Ovary (tissue), 9 donors: Measurements from ENCODE around the gene PPP1R2. TPM values are rescaled to one million over a fixed set of nuclear protein-coding genes. Genes with fewer than 3 reads are reported as not detected.

Experiments
- DNase-seq, 5 donors: peaks; one replicate each; pipeline ENCODE4 v3.0.0-alpha.2; 2019 to 2020
- H3K27ac ChIP-seq, 2 donors: fragments of 200-600 bp; one replicate each; pipeline versions ENCODE4 v1.5.1 to v1.8.0; 2019 to 2022
- H3K27me3 ChIP-seq: fragments of 200-600 bp; one replicate; pipeline ENCODE4 v1.8.0; 2022
- H3K36me3 ChIP-seq: fragments of 200-600 bp; sonication (generic); one replicate; pipeline ENCODE4 v1.5.1; 2019
- H3K4me1 ChIP-seq: one replicate; pipeline ENCODE4 v1.8.1; 2013; ENCODE audit warnings: mild to moderate bottlenecking, moderate library complexity; ENCODE audit not compliant: insufficient read depth
- H3K4me3 ChIP-seq: fragments of 200-600 bp; sonication (generic); one replicate; pipeline ENCODE4 v1.5.1; 2017
- H3K9me3 ChIP-seq, 2 donors: fragments of 200-600 bp in 1 of 2; sonication (generic) in 1 of 2; one replicate each; pipeline versions ENCODE4 v1.5.1 to v1.8.1; 2013 to 2019; ENCODE audit warnings: mild to moderate bottlenecking in 1 of 2, moderate library complexity in 1 of 2
- EP300 ChIP-seq: sonication (generic); formaldehyde crosslinking; IDR thresholded peaks from one replicate; pipeline ENCODE4 v1.6.1; 2017; ENCODE audit warnings: antibody characterized with exemption
- POLR2A ChIP-seq: fragments of 450-650 bp; IDR thresholded peaks from one replicate; pipeline ENCODE4 v1.6.1; 2017; ENCODE audit warnings: antibody characterized with exemption, mild to moderate bottlenecking, moderate library complexity
- WGBS, 3 donors: extraction: QIAGEN DNeasy Blood & Tissue Kit in 1 of 3; methylation state at CpG; one replicate each; pipeline versions ENCODE4 v1.1.5 to v1.1.7; 2013 to 2017; 5-methylcytosine and 5-hydroxymethylcytosine counted together
- intact Hi-C, 4 donors: fragments of 100-400 bp; cut with DNase I; formaldehyde crosslinking; loops; one replicate each; pipeline versions ENCODE4 v1.11.0 to v1.15.1; 2022 to 2023
- polyA plus RNA-seq, 2 donors: library from polyadenylated mRNA; stranded (reverse); fragments of 200-250 nt in 1 of 2; fragments of 350-450 nt in 1 of 2; fragmentation: Illumina TruSeq in 1 of 2; extraction: RNeasy Lipid Tissue Mini Kit (QIAGEN cat#74804) in 1 of 2; gene quantifications; one replicate each; pipeline ENCODE4 v1.2.3, GENCODE V29; 2013 to 2014
- total RNA-seq, 7 donors: library from RNA; depleted of rRNA in 2 of 7; stranded (reverse); fragments of >200 nt in 2 of 7; fragmentation: NEBNext Ultra II Directional in 3 of 7; extraction: Animal tissue kit (Norgen Biotek cat#: 25700) in 3 of 7; gene quantifications; one replicate each; pipeline versions ENCODE4 v1.1.0 to v1.2.4, GENCODE V29; 2016 to 2023
- TF ChIP-seq, protein P1 (sequence below), 3 donors: fragments of 450-650 bp in 2 of 3; fragments of 200-600 bp in 1 of 3; IDR thresholded peaks; one replicate each; pipeline versions ENCODE4 v1.5.1 to v1.8.0; 2016 to 2022; ENCODE audit warnings: antibody characterized with exemption in 3 of 3, mild to moderate bottlenecking in 1 of 3
- donor health status: DM: no; HTN: no; CAD: no; lungs with moderate emphysema.
- donor health status: DM: no; HTN: no; CAD: no.
- donor health status: Bipolar disorder and iron deficiency.
- donor health status: DM: yes; HTN: yes; CAD: no.
- donor health status: DM: no; HTN: no; CAD: no.
- donor health status: DM: yes; HTN: yes; CAD: no.

The PPP1R2 gene
- total and polyA plus RNA-seq, 9 donors: 22.5 to 50.2 (median 40.6) TPM

DNA sequence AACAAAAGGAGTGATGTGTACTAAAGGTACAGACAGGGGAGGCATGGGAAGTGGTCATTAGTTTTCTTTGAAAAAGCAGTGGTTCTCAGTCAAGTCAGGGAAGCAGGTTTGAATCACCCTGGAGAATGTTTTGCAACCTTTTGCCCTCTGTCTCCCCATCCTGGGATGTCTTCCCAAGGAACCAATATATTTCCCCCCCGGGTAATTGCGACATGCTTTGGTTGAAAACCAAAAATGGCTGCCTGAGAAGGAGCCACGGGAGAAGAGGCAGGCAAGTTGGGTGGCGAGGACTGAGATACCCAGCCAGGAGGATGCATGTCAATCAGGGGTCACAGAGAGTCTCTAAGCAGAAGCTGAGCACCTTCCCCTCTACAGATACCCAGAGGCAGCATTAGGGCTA is 20.2 kb upstream of the PPP1R2 start:
- Histone ChIP-seq H3K27me3 (no peaks in the 10 kb centered on the region), H3K27ac (no peak overlapping the region), H3K4me1 (peaks cover 2% of the 10 kb centered on the region), H3K4me3 (no peak overlapping the region), H3K36me3 (no peaks in the 10 kb centered on the region), H3K9me3 (no peaks in the 10 kb centered on the region)
- WGBS, 3 donors: 32 to 40% (median 32%) methylated on average over 4 of the region's 4 CpGs
- peak in 3 of 5 donors; percentile 41 to 73 (median 61) for DNase-seq
- intact Hi-C loops: no loop called here
- no peak for TF ChIP-seq EP300
- no peak for TF ChIP-seq POLR2A
- TF ChIP-seq, protein P1, sequence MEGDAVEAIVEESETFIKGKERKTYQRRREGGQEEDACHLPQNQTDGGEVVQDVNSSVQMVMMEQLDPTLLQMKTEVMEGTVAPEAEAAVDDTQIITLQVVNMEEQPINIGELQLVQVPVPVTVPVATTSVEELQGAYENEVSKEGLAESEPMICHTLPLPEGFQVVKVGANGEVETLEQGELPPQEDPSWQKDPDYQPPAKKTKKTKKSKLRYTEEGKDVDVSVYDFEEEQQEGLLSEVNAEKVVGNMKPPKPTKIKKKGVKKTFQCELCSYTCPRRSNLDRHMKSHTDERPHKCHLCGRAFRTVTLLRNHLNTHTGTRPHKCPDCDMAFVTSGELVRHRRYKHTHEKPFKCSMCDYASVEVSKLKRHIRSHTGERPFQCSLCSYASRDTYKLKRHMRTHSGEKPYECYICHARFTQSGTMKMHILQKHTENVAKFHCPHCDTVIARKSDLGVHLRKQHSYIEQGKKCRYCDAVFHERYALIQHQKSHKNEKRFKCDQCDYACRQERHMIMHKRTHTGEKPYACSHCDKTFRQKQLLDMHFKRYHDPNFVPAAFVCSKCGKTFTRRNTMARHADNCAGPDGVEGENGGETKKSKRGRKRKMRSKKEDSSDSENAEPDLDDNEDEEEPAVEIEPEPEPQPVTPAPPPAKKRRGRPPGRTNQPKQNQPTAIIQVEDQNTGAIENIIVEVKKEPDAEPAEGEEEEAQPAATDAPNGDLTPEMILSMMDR (IDR thresholded peaks at IDR 0.05): no peak

DNA sequence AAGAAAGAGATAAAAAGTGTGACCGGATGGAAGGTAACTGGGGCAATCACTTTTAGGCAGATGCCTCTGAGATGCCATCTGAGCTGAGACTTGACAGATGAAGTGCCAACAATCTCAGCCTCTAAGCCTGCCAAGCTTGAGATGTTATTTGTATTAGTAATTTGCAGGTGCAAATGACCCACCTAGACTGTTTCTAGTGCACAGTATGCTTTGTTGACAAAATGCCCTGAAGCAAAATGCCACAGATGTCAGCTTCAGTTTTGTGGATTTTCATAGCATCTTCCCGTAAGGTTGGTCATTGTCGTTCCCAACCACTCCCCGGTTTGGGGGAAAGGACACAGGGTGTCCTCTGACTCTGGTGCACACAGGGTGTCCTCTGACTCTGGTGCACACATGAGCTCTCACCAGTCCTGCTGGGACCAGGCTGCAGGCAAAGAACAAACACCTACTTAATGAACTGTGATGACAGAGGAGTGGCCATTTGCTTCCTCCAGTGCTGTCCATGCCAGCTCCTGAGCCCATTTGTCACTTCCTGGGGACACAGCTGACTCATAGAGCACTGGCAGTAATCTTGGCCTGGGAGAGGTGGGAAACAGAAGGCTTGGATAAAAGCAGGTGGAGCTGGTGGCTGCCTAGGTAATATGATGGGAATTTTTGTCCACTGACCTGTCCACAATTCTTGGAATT is 16.7 kb upstream of the PPP1R2 start:
- 84 to 88% (median 85%) methylated on average over 4 of the region's 4 CpGs for WGBS, 3 donors
- intact Hi-C loops: no loop called here

DNA sequence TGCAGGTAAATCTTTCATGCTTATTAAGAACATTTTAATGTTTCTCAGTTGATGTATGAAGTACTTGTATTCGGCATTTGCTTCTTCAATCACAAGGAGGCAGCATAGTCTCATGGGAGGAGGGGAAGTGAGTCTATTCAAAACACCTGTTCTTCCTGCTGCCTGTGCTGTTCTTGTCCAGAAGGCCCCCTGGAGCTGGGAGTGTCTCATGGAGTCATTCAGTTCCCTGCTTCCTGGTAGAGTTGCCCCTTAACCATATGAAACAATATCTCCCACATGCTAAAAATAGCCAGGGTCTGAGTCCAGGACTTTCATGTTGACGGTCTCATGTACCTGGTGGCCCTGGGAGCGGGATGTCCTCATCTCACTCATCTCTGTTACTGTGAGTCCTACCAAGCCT is 15.5 kb upstream of the PPP1R2 start:
- Histone ChIP-seq H3K27ac (no peak overlapping the region), H3K27me3 (no peaks in the 10 kb centered on the region), H3K4me3 (no peak overlapping the region), H3K4me1 (peaks cover 2% of the 10 kb centered on the region), H3K9me3 (no peaks in the 10 kb centered on the region), H3K36me3 (no peaks in the 10 kb centered on the region)
- no peak for DNase-seq
- TF ChIP-seq POLR2A (no peak), EP300 (no peak)
- TF ChIP-seq, protein P1 (IDR thresholded peaks at IDR 0.05): peak in 1 of 3 donors; percentile 11
- WGBS, 3 donors: 52 to 64% (median 59%) methylated on average over 3 of the region's 3 CpGs
- intact Hi-C loops: no loop called here

More for the DNA sequence above, 16.7 kb upstream of the PPP1R2 start:
- H3K27ac ChIP-seq: no peak overlapping the region
- TF ChIP-seq EP300: no peak
- no peak for TF ChIP-seq POLR2A
- TF ChIP-seq, protein P1 (IDR thresholded peaks at IDR 0.05): no peak
- H3K4me3 ChIP-seq: no peak overlapping the region
- H3K27me3 ChIP-seq: no peaks in the 10 kb centered on the region
- DNase-seq: no peak
- no peaks in the 10 kb centered on the region for H3K36me3 ChIP-seq
- no peaks in the 10 kb centered on the region for H3K9me3 ChIP-seq
- peaks cover 2% of the 10 kb centered on the region for H3K4me1 ChIP-seq

DNA sequence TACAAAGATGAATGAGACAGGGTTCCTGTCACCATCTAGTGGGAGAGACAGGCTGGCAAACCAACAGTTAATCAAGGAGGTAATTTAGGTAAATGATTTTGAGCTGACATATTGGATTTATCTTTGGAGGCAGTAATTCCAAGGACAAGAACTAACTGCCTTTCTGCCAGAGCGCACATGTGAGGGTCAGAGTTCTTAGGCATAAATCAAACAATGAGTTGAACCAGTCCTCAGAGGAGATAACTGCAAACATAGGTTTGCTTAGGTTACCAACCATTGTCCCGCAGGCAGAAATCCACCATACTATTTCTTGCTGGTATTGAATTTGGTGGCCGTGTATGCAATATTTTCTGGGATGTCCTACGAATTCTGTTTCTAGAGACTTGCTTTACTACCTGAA is 14.2 kb upstream of the PPP1R2 start:
- TF ChIP-seq EP300 (no peak), POLR2A (no peak)
- TF ChIP-seq, protein P1 (IDR thresholded peaks at IDR 0.05): no peak
- Histone ChIP-seq H3K4me3 (no peak overlapping the region), H3K9me3 (no peaks in the 10 kb centered on the region), H3K27me3 (no peaks in the 10 kb centered on the region), H3K36me3 (no peaks in the 10 kb centered on the region), H3K27ac (no peak overlapping the region), H3K4me1 (no peaks in the 10 kb centered on the region)
- intact Hi-C loops: no loop called here
- no peak for DNase-seq
- 47 to 50% (median 49%) methylated on average over 4 of the region's 4 CpGs for WGBS, 3 donors
